K562 (cell line): ENCODE measurements around the gene GPR35. TPM values are rescaled to one million over a fixed set of nuclear protein-coding genes. Genes with fewer than 3 reads are reported as not detected.
A peak's percentile ranks its signal among the peaks of the same experiment; 100 is the strongest.

Experiments
- HLTF ChIP-seq: fragments of 450-650 bp; IDR thresholded peaks from 2 replicates; pipeline ENCODE4 v1.6.1; 2016
- HMG20B ChIP-seq: fragments of 250-450 bp; sonication (Bioruptor Pico); IDR thresholded peaks from 2 replicates; pipeline ENCODE4 v1.5.0; 2021; ENCODE audit warnings: mild to moderate bottlenecking
- KDM5B ChIP-seq: fragments of 200-600 bp; sonication (generic); IDR thresholded peaks from 2 replicates; pipeline ENCODE4 v1.6.1; 2012; ENCODE audit warnings: low read depth, mild to moderate bottlenecking, moderate library complexity, low read length, control low read depth, inconsistent platforms; ENCODE audit not compliant: insufficient replicate concordance
- LARP7 ChIP-seq: fragments of 450-650 bp; IDR thresholded peaks from 2 replicates; pipeline ENCODE4 v1.6.1; 2016
- MTF1 ChIP-seq: fragments of 250-450 bp; sonication (Bioruptor Pico); IDR thresholded peaks from 2 replicates; pipeline ENCODE4 v1.9.0; 2021; ENCODE audit warnings: moderate library complexity, mild to moderate bottlenecking, inconsistent platforms, borderline replicate concordance
- PHF8 ChIP-seq: fragments of 200-600 bp; sonication (generic); IDR thresholded peaks from 2 replicates; pipeline ENCODE4 v1.6.1; 2012; ENCODE audit warnings: mixed run types, mild to moderate bottlenecking, inconsistent platforms, low read length, moderate library complexity, borderline replicate concordance
- RBFOX2 ChIP-seq: fragments of 200-400 bp; formaldehyde crosslinking; IDR thresholded peaks from 2 replicates; pipeline ENCODE4 v1.6.1; 2017; ENCODE audit warnings: low read depth, mild to moderate bottlenecking, low read length, moderate library complexity
- RNF2 ChIP-seq: sonication (generic); IDR thresholded peaks from 2 replicates; pipeline ENCODE4 v1.6.1; 2016
- ZFPM2 ChIP-seq: fragments of 250-450 bp; sonication (Bioruptor Pico); IDR thresholded peaks from 2 replicates; pipeline ENCODE4 v1.5.1; 2022; ENCODE audit warnings: mild to moderate bottlenecking
- ZKSCAN8 ChIP-seq: fragments of 200-800 bp; sonication (Bioruptor generic); IDR thresholded peaks from 2 replicates; pipeline ENCODE4 v1.6.1; 2016; ENCODE audit warnings: missing genetic modification characterization, missing compliant biosample characterization
- polyA plus RNA-seq, 8 experiments: library from polyadenylated mRNA; depleted of rRNA in 4 of 8; stranded (reverse) in 5 of 8; unstranded in 3 of 8; fragments of >200 nt; fragmentation: Nextera tagmentation in 2 of 8; fragmentation: Illumina TruSeq in 1 of 8; extraction: Ambion mirVana in 2 of 8; extraction: Trizol in 1 of 8; gene quantifications; 2 replicates each; pipeline versions ENCODE4 v1.2.1 to v1.2.3, GENCODE V29; 2011 to 2014; ENCODE audit warnings: inconsistent platforms in 1 of 8, missing spikeins in 1 of 8
- total RNA-seq, 7 experiments: library from RNA; depleted of rRNA in 6 of 7; stranded (reverse); fragments of >200 nt in 6 of 7; fragmentation: Illumina TruSeq in 2 of 7; extraction: Trizol in 2 of 7; gene quantifications; 2 replicates each; pipeline versions ENCODE4 v1.2.1 to v1.2.3, GENCODE V29; 2011 to 2021; ENCODE audit warnings: low replicate concordance in 1 of 7
- TF ChIP-seq, protein P1 (sequence below): fragments of 250-450 bp; sonication (Bioruptor Pico); IDR thresholded peaks from 2 replicates; pipeline ENCODE4 v1.5.0; 2020; ENCODE audit warnings: mild to moderate bottlenecking, borderline replicate concordance
- TF ChIP-seq, protein P2 (sequence below): fragments of 250-450 bp; sonication (Bioruptor Pico); IDR thresholded peaks from 2 replicates; pipeline ENCODE4 v1.9.0; 2021; ENCODE audit warnings: mild to moderate bottlenecking
- TF ChIP-seq, protein P3 (sequence below), 2 experiments: fragments of 450-650 bp; IDR thresholded peaks; 2 replicates each; pipeline ENCODE4 v1.6.1; 2016; ENCODE audit warnings: mild to moderate bottlenecking in 2 of 2, borderline replicate concordance in 1 of 2, low read depth in 1 of 2, moderate library complexity in 1 of 2
- TF ChIP-seq, protein P4 (sequence below): sonication (generic); formaldehyde crosslinking; IDR thresholded peaks from 2 replicates; pipeline ENCODE4 v1.8.1; 2022; ENCODE audit warnings: missing genetic modification reagents
- TF ChIP-seq, protein P5 (sequence below): IDR thresholded peaks from 3 replicates; pipeline ENCODE4 v1.6.1; 2011; ENCODE audit warnings: borderline replicate concordance, mild to moderate bottlenecking; ENCODE audit not compliant: insufficient read length, insufficient read depth

GPR35 gene
- total and polyA plus RNA-seq, 9 of the 15 experiments (the other 6 are each of a cell fraction or from before 2014, with no cell fraction given) = 0.04 to 0.50 (median 0.29) TPM; not detected in 3

DNA sequence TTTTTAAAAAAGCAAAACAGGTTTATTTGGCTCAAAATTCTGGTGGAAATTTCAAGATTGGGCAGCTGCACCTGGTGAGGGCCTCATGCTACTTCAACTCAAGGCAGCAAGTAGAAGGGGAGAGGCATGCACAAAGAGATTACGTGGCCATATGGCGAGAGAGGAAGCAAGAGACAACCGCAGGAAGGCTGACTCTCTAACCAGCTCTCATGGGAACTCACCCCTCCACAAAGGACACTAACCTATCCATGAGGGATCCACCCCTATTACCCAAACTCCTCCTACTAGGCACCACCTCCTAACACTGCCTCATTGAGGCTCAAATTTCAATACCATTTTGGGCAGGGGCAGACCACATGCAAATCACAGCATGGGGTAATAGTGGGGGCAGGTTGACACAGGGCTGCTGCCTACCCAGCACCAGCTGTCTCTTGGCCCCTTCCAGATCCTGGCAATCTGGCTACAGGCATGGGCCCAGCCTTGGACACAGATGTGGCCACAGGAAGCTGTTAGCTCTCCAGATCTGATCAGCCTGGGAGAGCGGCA, 40.7 kb upstream of the GPR35 start (continued):
- TF ChIP-seq, protein P1, sequence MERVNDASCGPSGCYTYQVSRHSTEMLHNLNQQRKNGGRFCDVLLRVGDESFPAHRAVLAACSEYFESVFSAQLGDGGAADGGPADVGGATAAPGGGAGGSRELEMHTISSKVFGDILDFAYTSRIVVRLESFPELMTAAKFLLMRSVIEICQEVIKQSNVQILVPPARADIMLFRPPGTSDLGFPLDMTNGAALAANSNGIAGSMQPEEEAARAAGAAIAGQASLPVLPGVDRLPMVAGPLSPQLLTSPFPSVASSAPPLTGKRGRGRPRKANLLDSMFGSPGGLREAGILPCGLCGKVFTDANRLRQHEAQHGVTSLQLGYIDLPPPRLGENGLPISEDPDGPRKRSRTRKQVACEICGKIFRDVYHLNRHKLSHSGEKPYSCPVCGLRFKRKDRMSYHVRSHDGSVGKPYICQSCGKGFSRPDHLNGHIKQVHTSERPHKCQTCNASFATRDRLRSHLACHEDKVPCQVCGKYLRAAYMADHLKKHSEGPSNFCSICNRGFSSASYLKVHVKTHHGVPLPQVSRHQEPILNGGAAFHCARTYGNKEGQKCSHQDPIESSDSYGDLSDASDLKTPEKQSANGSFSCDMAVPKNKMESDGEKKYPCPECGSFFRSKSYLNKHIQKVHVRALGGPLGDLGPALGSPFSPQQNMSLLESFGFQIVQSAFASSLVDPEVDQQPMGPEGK = no peak
- TF ChIP-seq, protein P2, sequence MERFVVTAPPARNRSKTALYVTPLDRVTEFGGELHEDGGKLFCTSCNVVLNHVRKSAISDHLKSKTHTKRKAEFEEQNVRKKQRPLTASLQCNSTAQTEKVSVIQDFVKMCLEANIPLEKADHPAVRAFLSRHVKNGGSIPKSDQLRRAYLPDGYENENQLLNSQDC = no peak
- TF ChIP-seq, protein P3, sequence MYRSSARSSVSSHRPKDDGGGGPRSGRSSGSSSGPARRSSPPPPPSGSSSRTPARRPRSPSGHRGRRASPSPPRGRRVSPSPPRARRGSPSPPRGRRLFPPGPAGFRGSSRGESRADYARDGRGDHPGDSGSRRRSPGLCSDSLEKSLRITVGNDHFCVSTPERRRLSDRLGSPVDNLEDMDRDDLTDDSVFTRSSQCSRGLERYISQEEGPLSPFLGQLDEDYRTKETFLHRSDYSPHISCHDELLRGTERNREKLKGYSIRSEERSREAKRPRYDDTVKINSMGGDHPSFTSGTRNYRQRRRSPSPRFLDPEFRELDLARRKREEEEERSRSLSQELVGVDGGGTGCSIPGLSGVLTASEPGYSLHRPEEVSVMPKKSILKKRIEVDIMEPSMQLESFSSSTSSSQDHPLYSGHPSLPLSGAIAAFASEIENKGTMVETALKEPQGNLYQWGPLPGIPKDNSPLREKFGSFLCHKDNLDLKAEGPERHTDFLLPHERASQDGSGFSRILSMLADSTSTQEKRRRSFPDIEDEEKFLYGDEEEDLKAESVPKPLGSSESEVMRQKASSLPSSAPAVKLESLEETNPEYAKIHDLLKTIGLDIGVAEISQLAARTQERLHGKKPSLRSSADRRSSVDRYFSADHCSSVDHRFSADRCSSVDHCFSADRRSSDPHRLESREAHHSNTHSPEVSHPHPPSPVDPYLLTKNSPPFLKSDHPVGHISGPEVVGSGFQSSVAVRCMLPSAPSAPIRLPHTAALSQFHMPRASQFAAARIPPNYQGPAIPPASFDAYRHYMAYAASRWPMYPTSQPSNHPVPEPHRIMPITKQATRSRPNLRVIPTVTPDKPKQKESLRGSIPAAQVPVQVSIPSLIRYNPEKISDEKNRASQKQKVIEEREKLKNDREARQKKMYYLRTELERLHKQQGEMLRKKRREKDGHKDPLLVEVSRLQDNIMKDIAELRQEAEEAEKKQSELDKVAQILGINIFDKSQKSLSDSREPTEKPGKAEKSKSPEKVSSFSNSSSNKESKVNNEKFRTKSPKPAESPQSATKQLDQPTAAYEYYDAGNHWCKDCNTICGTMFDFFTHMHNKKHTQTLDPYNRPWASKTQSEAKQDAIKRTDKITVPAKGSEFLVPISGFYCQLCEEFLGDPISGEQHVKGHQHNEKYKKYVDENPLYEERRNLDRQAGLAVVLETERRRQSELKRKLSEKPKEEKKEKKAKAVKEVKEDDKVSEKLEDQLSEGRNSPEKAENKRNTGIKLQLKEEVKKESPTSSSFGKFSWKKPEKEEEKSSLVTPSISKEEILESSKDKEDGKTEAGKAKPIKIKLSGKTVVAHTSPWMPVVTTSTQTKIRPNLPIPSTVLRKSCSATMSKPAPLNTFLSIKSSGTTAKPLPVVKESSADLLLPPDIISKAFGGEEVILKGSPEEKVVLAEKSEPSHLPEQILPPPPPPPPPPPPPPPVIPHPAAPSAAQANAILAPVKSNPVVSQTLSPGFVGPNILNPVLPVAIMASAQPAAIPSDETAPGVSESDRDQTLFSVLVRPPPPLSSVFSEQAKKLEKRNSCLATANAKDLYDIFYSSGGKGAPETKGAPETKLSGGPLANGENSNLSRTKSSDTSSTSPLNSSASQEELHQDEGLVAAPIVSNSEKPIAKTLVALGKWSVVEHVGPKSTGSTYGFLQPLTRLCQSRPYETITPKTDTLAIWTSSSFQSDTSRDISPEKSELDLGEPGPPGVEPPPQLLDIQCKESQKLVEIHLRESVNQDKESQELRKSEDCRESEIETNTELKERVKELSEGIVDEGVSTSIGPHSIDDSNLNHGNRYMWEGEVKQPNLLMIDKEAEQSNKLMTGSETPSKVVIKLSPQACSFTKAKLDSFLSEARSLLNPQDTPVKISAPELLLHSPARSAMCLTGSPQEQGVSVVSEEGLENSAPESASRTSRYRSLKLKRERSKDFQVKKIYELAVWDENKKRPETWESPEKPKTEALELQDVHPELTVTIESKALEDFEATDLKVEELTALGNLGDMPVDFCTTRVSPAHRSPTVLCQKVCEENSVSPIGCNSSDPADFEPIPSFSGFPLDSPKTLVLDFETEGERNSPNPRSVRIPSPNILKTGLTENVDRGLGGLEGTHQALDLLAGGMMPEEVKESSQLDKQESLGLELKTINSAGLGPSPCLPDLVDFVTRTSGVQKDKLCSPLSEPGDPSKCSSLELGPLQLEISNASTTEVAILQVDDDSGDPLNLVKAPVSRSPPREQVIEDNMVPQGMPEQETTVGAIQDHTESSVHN (IDR thresholded peaks at IDR 0.05; ENCODE audit: borderline replicate concordance in 1 of 2, low read depth in 1 of 2) = no peak
- TF ChIP-seq, protein P4, sequence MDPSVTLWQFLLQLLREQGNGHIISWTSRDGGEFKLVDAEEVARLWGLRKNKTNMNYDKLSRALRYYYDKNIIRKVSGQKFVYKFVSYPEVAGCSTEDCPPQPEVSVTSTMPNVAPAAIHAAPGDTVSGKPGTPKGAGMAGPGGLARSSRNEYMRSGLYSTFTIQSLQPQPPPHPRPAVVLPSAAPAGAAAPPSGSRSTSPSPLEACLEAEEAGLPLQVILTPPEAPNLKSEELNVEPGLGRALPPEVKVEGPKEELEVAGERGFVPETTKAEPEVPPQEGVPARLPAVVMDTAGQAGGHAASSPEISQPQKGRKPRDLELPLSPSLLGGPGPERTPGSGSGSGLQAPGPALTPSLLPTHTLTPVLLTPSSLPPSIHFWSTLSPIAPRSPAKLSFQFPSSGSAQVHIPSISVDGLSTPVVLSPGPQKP = no peak
- TF ChIP-seq PHF8 (no peak), KDM5B (peak; percentile 10), ZKSCAN8 (CRISPR knock-in tag) (no peak), RBFOX2 (no peak; the same call in 1 of the 2 replicates), HLTF (no peak), RNF2 (0 out of 2 replicates have a peak, but pooled peaks have one; percentile 52), MTF1 (CRISPR knock-in tag) (no peak), ZFPM2 (no peak), LARP7 (no peak), HMG20B (CRISPR knock-in tag) (no peak)
- TF ChIP-seq, protein P5, sequence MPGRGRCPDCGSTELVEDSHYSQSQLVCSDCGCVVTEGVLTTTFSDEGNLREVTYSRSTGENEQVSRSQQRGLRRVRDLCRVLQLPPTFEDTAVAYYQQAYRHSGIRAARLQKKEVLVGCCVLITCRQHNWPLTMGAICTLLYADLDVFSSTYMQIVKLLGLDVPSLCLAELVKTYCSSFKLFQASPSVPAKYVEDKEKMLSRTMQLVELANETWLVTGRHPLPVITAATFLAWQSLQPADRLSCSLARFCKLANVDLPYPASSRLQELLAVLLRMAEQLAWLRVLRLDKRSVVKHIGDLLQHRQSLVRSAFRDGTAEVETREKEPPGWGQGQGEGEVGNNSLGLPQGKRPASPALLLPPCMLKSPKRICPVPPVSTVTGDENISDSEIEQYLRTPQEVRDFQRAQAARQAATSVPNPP = no peak
